Left renal pelvis (tissue), 4 donors: ENCODE measurements around the gene COL4A4. TPM values are rescaled to one million over a fixed set of nuclear protein-coding genes. Genes with fewer than 3 reads are reported as not detected.

Source experiments
- polyA plus RNA-seq, 4 donors: library from polyadenylated mRNA; unstranded; fragments of 120-200 nt; gene quantifications; one replicate each; pipeline ENCODE4 v1.2.1, GENCODE V29; 2013; ENCODE audit not compliant: insufficient read length in 4 of 4

The COL4A4 gene
- polyA plus RNA-seq, 4 donors: 1.1 to 65.3 (median 44.3) TPM

Other genes with a start within 250 kb of the COL4A4 start
- 10 to 100 TPM in 3 of 4 donors, 1 to 10 TPM in 1; 1.6 to 65.0 (median 48.5) TPM for gene COL4A3, start 419 bp upstream of the COL4A4 start, polyA plus RNA-seq
- 100 to 1,000 TPM; 116 to 151 (median 131) TPM for gene MFF, start 161.0 kb upstream of the COL4A4 start, polyA plus RNA-seq
- gene TM4SF20, start 215.1 kb upstream of the COL4A4 start, polyA plus RNA-seq: under 1 TPM; 0.05 to 0.21 (median 0.12) TPM
- gene SCYGR1, start 223.7 kb upstream of the COL4A4 start, polyA plus RNA-seq: not detected